ENCODE results near the gene GABARAP.

Gene GABARAP

GRCh38 chr17:7207120-7208001, 34.9 kb downstream of the GABARAP start:
- no peak for DNase-seq (ENCODE audit: low read depth)

GRCh38 chr17:7205561-7205960, 36.7 kb downstream of the GABARAP start:
- DNase-seq (ENCODE audit: low read depth), result no peak

- peak; percentile 90 for DNase-seq (ENCODE audit: low read depth)
These were observed 37.3 kb downstream of the GABARAP start for GRCh38 chr17:7204828-7205461.

- no peak for DNase-seq (ENCODE audit: low read depth)
These were observed 37.9 kb downstream of the GABARAP start for GRCh38 chr17:7204336-7204735.

GRCh38 chr17:7203391-7203790, 38.9 kb downstream of the GABARAP start:
- no peak for DNase-seq (ENCODE audit: low read depth)

- DNase-seq (ENCODE audit: low read depth), result no peak
These were observed 45.4 kb downstream of the GABARAP start for GRCh38 chr17:7196651-7197401.

GRCh38 chr17:7195971-7196370, 46.3 kb downstream of the GABARAP start:
- no peak for DNase-seq (ENCODE audit: low read depth)

- no peak for DNase-seq (ENCODE audit: low read depth)
These were observed 49.8 kb downstream of the GABARAP start for GRCh38 chr17:7192271-7192937.

GRCh38 chr17:7191571-7192270, 50.5 kb downstream of the GABARAP start:
- DNase-seq (ENCODE audit: low read depth), result no peak

- no peak for DNase-seq (ENCODE audit: low read depth)
These were observed 51.2 kb downstream of the GABARAP start for GRCh38 chr17:7191069-7191468.

GRCh38 chr17:7190276-7190917, 51.9 kb downstream of the GABARAP start:
- no peak for DNase-seq (ENCODE audit: low read depth)
